Ishikawa (cell line): ENCODE data around the gene IFITM10.

Source experiments
- NFIC ChIP-seq: IDR thresholded peaks from 2 replicates; pipeline ENCODE4 v1.6.1; 2012
- TEAD4 ChIP-seq: IDR thresholded peaks from 2 replicates; pipeline ENCODE4 v1.6.1; 2012
- YY1 ChIP-seq: IDR thresholded peaks from 2 replicates; pipeline ENCODE4 v1.6.1; 2012; ENCODE audit warnings: low read depth

DNA sequence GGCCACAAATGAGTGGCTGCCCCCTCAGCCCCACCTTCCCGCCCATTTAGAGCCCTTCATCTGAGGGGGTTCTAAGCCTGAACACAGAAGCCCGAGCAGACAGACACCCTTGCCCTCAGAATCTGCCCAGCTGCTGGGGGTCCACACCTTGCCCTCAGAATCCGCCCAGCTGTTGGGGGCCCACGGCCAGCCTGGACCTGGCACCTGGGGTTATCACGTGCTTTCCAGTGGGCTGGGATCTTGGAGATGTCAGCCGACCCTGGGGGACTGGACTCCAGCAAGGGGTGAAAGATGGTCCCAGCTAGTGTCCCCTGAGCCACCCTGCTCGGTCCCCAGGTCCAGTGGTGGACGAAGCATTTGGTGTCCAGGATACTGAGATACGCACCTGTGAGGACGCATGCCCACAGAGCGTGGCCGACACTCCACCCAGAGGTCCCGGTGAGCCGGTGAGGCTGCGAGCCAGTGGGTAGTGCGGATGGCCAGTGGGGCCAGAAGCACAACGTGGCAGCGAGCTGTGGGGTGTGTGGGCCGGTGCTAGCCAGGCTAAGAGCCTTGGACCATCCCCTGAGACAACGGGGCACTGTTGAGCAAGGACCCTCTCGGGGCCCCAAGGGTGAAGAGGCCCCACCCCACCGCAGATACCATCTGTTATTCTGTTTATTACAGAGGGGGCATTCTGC is 16.5 kb upstream of the IFITM10 start:
- TF ChIP-seq YY1 (no peak), TEAD4 (no peak), NFIC (no peak)
